Right cardiac atrium (tissue), 5 donors: ENCODE results near the gene ZSWIM3. TPM values are rescaled to one million over a fixed set of nuclear protein-coding genes. Genes with fewer than 3 reads are reported as not detected.

Experiments
- ATAC-seq, 2 donors: fragments of 200-7000 bp; cut with Tn5 transposase; one replicate each; pipeline versions ENCODE4 v1.8.0 to v1.9.1; 2020; ENCODE audit warnings: moderate library complexity in 2 of 2, mild to moderate bottlenecking in 1 of 2
- DNase-seq, 3 donors: peaks; one replicate each; pipeline ENCODE4 v3.0.0-alpha.2; 2020
- H3K27ac ChIP-seq: one replicate; pipeline ENCODE4 v1.5.1; 2013; ENCODE audit warnings: mild to moderate bottlenecking, low read length, control low read depth, moderate library complexity
- H3K27me3 ChIP-seq: one replicate; pipeline ENCODE4 v1.6.1; 2013; ENCODE audit not compliant: control insufficient read depth, insufficient read depth
- H3K4me1 ChIP-seq: one replicate; pipeline ENCODE4 v1.6.1; 2013; ENCODE audit warnings: low read length; ENCODE audit not compliant: control insufficient read depth, insufficient read depth
- H3K4me3 ChIP-seq: one replicate; pipeline ENCODE4 v1.5.1; 2013; ENCODE audit warnings: low read length, control low read depth
- H3K9me3 ChIP-seq: one replicate; pipeline ENCODE4 v1.6.1; 2013; ENCODE audit warnings: low read length; ENCODE audit not compliant: control insufficient read depth
- WGBS: extraction: QIAGEN DNeasy Blood & Tissue Kit; methylation state at CpG from one replicate; pipeline ENCODE4 v1.1.7; 2013; 5-methylcytosine and 5-hydroxymethylcytosine counted together
- intact Hi-C, 4 donors: fragments of 100-400 bp; cut with DNase I; formaldehyde crosslinking; loops; one replicate each; pipeline versions ENCODE4 v1.11.0 to v1.14.0; 2022 to 2023
- polyA plus RNA-seq: library from polyadenylated mRNA; stranded (reverse); fragments of 200-250 nt; gene quantifications from one replicate; pipeline ENCODE4 v1.2.3, GENCODE V29; 2013
- total RNA-seq, 4 donors: library from RNA; stranded (reverse); fragmentation: NEBNext Ultra II Directional; extraction: Animal tissue kit (Norgen Biotek cat#: 25700); gene quantifications; one replicate each; pipeline ENCODE4 v1.2.1, GENCODE V29; 2021
- donor health status: healthy with polysubstance abuse.
- donor health status: DM: no; HTN: yes; CAD: no.
- donor health status: DM: no; HTN: no; CAD: no.
- donor health status: DM: no; HTN: yes; CAD: no; lungs with severe emphysema.
- donor health status: DM: yes; HTN: yes; CAD: no.

Gene ZSWIM3
- total and polyA plus RNA-seq, 5 donors = 1.7 to 3.3 (median 2.3) TPM

DNA sequence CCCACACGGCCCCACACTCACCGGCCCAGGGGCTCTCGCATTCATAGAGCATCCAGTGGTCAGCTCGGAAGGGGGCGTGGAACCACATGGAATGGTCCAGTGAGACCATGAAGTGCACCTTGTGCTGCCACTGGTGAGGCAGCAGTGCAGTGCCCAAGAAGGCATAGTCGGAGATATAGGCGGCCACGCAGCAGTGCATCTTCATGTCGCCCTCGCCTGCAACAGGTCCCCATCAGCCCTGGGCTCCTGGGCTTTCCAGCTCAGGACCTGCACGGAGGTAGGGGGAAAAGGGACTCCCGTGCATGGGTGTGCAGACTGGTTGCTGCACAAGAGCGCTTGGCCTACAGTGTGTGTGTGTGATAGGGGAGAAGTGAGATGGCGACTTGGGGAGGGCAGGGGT lies 13.9 kb upstream of the ZSWIM3 start:
- intact Hi-C loops = no loop called here
- peak in 1 of 3 donors; percentile 48 for DNase-seq
- WGBS = 93% methylated on average over 14 of the region's 14 CpGs
- Histone ChIP-seq H3K9me3 (no peaks in the 10 kb centered on the region), H3K4me3 (no peak overlapping the region), H3K4me1 (peaks cover 4% of the 10 kb centered on the region), H3K27me3 (no peaks in the 10 kb centered on the region), H3K27ac (no peak overlapping the region)
- ATAC-seq = peak in 1 of 2 donors; percentile 21

DNA sequence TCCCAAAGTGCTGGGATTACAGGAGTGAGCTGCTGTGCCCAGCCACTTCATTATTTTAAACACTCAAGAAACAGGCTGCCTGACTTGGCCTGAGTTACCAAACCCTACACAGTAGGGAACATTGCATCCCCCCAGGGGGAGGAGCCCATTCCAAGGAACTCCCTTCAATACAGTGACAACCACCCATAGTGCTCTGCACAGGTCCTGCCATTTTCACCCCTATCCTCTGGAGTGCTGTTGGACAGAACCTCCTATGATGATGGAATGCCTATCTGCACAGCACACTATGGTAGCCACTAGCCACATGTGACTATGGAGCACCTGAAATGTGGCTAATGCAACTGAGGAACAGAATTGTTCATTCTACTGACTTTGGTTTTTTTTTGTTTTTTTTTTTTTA lies 12.0 kb upstream of the ZSWIM3 start:
- Histone ChIP-seq H3K27me3 (no peaks in the 10 kb centered on the region), H3K4me3 (no peak overlapping the region), H3K9me3 (no peaks in the 10 kb centered on the region), H3K4me1 (peaks cover 4% of the 10 kb centered on the region), H3K27ac (no peak overlapping the region)
- DNase-seq = no peak
- ATAC-seq = no peak
- intact Hi-C loops = no loop called here

DNA sequence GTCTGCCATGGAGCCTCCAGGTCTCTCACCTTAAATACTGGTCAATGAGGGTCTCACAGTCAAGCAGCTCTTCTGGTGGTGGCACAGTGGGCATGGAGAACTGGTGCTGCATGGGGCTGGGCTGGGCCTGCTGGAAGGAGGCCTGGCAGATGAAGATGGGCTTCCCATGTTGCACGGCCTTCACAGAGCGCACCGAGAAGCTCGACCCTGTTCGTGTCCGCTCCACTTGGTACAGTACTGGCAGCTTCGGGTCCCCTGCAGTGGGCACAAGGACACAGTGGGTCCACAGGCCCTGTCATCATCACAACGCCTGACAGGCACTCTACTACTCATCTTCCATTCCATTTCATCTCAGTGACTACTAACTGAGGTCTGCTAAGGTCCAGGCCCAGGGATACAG lies 9.0 kb upstream of the ZSWIM3 start:
- H3K4me1 ChIP-seq = no peaks in the 10 kb centered on the region
- intact Hi-C loops = no loop called here
- DNase-seq (peak in 1 of 3 donors; percentile 17), ATAC-seq (no peak)
- no peaks in the 10 kb centered on the region for H3K9me3 ChIP-seq
- H3K27me3 ChIP-seq = no peaks in the 10 kb centered on the region
- no peak overlapping the region for H3K4me3 ChIP-seq
- WGBS = 94% methylated on average over 8 of the region's 8 CpGs
- H3K27ac ChIP-seq = no peak overlapping the region

DNA sequence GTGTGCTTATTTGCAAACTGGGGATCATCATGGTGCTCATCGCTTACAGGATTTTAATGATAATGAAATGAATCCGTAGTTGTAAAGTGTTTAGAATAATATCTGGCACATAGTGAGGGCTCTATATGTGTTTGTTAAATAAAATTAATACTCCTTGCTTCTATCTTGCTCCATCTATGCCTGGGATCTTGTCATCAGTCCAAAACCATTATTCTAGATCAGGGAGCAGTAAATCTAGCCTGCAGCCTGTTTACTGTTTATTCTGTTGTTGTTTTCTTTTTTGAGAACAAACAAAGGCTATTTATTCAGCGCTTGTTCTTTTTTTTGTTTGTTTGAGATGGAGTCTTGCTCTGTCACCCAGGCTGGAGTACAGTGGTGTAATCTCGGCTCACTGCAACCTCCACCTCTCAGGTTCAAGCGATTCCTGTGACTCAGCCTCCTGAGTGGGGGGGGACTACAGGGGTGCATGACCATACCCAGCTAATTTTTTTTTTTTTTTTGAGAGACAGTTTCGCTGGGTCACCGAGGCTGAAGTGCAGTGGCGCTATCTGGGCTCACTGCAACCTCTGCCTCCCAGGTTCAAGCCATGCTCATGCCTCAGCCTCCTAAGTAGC lies 8.3 kb upstream of the ZSWIM3 start:
- Histone ChIP-seq H3K9me3 (no peaks in the 10 kb centered on the region), H3K27me3 (no peaks in the 10 kb centered on the region), H3K27ac (no peak overlapping the region), H3K4me1 (no peaks in the 10 kb centered on the region), H3K4me3 (no peak overlapping the region)
- intact Hi-C loops = no loop called here
- 88% methylated on average over 8 of the region's 8 CpGs for WGBS
- peak in 1 of 3 donors; percentile 30 for DNase-seq
- no peak for ATAC-seq

DNA sequence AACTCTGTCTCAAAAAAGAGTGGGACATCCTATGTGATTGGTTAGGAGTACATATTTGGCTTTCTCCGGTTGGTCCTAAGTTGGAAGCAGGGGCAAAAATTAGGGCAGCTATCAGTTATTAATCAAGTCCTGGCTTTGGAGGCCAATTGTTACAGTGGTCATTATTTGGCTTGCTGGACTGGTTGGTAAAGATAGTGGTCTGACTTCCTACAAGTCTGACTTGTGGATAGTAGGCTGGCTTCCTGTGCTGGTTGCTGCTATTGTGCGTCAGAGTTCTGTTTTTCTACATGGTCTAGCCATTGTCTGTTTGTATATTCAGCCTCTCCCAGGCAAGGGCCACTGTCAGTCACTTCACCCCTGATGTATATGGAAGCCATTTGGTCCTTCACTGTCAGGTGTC lies 7.2 kb upstream of the ZSWIM3 start:
- no peaks in the 10 kb centered on the region for H3K9me3 ChIP-seq
- peaks cover 2% of the 10 kb centered on the region for H3K4me1 ChIP-seq
- no peaks in the 10 kb centered on the region for H3K27me3 ChIP-seq
- no peak overlapping the region for H3K4me3 ChIP-seq
- DNase-seq (no peak), ATAC-seq (no peak)
- 96% methylated on average over 2 of the region's 2 CpGs for WGBS
- intact Hi-C loops = no loop called here
- H3K27ac ChIP-seq = no peak overlapping the region

DNA sequence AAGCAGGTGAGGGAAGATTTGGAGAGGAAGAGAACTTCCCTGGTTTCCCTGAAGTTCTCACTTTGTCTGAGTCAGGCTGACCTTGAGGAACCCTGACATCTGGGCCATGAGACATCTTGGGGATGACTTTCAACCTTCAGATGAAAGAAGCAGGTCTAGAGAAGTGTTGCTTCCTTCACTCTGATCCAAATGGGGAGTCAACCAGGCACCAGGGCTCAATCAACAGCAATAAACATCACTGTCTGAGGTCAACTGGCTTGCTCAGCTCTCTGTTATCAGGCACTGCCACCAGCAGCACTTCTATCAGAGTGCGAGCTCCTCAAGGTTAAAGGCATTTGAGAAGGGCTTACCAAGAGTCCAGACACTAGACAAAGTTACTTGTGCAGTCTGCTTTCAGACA lies 6.5 kb upstream of the ZSWIM3 start:
- Histone ChIP-seq H3K27ac (peak overlapping the region; percentile 66), H3K4me1 (peaks cover 5% of the 10 kb centered on the region), H3K4me3 (no peak overlapping the region), H3K27me3 (no peaks in the 10 kb centered on the region), H3K9me3 (no peaks in the 10 kb centered on the region)
- WGBS = 71% methylated on average over 1 of the region's 1 CpG
- peak in 1 of 3 donors; percentile 13 for DNase-seq
- ATAC-seq = no peak
- intact Hi-C loops = no loop called here

DNA sequence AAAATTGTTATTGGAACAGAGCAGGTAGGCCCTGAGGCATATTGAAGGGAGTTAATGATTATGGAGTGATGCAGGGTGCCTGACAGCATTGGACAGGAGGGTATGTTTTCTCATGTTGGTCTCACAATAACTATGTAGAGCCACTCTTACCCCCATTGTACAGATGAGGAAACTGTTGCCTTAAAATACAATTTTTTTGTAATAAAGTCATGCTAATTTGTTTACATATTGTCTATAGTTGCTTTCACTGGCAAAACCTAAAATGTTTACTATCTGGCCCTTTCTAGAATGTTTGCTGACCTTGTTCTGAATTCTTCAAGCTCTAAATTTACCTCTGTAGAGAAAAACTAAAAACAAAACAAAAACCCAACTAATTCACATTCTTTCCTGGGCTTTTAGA lies 5.9 kb upstream of the ZSWIM3 start:
- ATAC-seq (no peak), DNase-seq (no peak)
- Histone ChIP-seq H3K4me1 (peaks cover 6% of the 10 kb centered on the region), H3K27ac (no peak overlapping the region), H3K27me3 (no peaks in the 10 kb centered on the region), H3K4me3 (no peak overlapping the region), H3K9me3 (no peaks in the 10 kb centered on the region)
- intact Hi-C loops = no loop called here

DNA sequence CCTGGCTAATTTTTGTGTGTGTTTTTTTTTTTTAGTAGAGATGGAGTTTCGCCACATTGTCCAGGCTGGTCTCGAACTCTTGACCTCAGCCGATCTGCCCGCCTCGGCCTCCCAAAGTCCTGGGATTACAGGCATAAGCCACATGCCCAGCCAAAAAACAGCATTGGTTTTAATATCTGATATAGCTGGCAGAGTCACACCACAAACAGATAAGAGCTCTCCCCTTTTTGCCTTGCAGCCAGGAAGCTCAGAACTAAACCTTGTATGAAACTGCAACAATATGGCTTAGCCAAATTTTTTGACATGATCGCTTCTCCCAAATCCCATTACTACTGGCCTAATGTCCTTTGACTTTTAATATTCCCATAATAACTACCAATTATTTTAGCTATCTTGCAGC lies 5.1 kb upstream of the ZSWIM3 start:
- H3K27me3 ChIP-seq = no peaks in the 10 kb centered on the region
- no peak overlapping the region for H3K27ac ChIP-seq
- WGBS = 95% methylated on average over 6 of the region's 6 CpGs
- no peaks in the 10 kb centered on the region for H3K9me3 ChIP-seq
- intact Hi-C loops = no loop called here
- H3K4me1 ChIP-seq = peaks cover 6% of the 10 kb centered on the region
- ATAC-seq = no peak
- DNase-seq = peak in 1 of 3 donors; percentile 25
- no peak overlapping the region for H3K4me3 ChIP-seq

DNA sequence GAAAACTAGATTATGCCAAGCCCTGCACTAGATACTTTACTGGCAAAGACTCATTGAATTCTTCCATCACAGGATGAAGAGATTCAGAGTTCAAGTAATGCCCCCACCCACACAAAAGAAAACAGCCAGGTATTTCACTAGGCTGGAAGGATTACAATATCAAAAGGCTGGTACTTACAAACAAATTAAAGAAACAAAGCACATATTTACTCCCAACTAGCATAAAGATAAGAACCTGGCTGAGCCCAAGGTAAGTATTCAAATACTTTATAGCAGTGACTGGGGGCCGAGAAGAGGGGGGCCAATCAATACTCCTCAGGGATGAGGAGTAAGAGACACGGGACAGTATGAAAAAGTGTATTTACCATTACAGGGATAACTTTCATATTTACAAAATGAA lies 3.9 kb upstream of the ZSWIM3 start:
- H3K27ac ChIP-seq = no peak overlapping the region
- no peaks in the 10 kb centered on the region for H3K9me3 ChIP-seq
- intact Hi-C loops = no loop called here
- H3K4me1 ChIP-seq = peaks cover 11% of the 10 kb centered on the region
- DNase-seq (no peak), ATAC-seq (no peak)
- no peaks in the 10 kb centered on the region for H3K27me3 ChIP-seq
- 79% methylated on average over 2 of the region's 2 CpGs for WGBS
- no peak overlapping the region for H3K4me3 ChIP-seq

DNA sequence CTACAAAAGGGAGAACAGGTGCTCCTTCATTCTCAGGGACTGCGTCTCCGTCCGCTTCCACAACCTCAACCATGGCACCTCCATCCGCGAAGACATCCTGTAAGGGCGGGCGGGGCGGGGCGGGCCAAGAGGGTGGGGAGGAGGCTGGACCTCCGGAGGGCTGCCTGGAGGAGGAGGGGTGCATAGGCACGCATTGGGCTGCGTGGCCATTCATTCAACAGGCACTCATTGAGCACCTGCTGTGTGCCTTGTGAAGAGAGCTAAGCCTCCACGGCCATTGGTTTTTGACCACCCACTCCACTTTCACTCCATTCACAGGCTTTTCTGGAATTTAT lies 435 bp downstream of the ZSWIM3 start:
- Histone ChIP-seq H3K9me3 (no peaks in the 10 kb centered on the region), H3K27me3 (no peaks in the 10 kb centered on the region), H3K4me3 (peak overlapping the region; percentile 90), H3K27ac (peak overlapping the region; percentile 93), H3K4me1 (peaks cover 11% of the 10 kb centered on the region)
- intact Hi-C loops = no loop called here
- DNase-seq = no peak
- peak in 1 of 2 donors; percentile 38 for ATAC-seq
- WGBS = 7% methylated on average over 13 of the region's 13 CpGs

DNA sequence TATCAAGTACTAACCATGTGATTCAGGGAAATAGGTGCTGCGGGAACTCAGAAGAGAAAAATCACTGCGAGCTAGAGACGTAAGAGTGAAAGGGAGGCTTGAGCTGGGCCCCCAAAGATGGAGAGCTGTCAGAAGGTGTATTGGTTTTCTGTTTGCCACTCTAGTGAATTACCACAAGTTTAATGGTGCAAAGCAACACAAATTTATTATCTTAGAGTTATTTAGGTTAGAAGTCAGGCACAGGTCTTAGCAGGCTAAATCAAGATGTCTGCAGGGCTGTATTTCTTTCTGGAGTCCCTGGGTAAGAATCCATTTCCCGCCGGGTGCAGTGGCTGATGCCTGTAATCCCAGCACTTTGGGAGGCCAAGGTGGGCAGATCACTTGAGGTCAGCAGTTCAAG lies 2.5 kb downstream of the ZSWIM3 start:
- no peaks in the 10 kb centered on the region for H3K9me3 ChIP-seq
- H3K4me3 ChIP-seq = no peak overlapping the region
- no peak overlapping the region for H3K27ac ChIP-seq
- 95% methylated on average over 5 of the region's 5 CpGs for WGBS
- DNase-seq (no peak), ATAC-seq (no peak)
- intact Hi-C loops = no loop called here
- no peaks in the 10 kb centered on the region for H3K27me3 ChIP-seq
- peaks cover 11% of the 10 kb centered on the region for H3K4me1 ChIP-seq

DNA sequence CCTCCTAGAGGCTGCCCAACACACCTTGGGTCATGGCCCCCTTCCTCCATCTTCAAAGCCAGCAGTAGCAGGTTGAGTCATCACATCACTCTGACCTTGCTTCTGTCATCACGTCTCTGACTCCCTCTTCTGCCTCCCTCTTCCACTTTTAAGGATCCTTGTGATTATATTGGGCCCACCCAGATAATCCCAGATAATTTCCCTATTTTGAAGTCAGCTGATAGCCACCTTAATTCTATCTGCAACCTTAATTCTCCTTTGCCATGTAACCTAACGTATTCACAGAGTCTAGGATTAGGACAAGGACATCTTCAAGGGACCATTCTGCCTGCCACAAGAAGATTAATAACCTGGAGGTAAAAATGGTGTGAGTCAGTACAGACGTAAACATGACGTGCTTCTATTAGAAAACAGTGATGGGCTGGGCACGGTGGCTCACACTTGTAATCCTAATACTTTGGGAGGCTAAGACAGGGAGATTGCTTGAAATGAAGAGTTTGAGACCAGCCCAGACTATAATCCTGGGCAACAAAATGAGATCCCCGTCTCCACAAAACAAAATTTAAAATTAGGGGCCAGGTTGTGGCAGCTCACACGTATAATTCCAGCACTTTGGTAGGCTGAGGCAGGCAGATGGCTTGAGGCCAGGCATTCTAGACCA lies 3.3 kb downstream of the ZSWIM3 start:
- Histone ChIP-seq H3K4me1 (peaks cover 9% of the 10 kb centered on the region), H3K4me3 (no peak overlapping the region), H3K27ac (no peak overlapping the region), H3K27me3 (no peaks in the 10 kb centered on the region), H3K9me3 (no peaks in the 10 kb centered on the region)
- intact Hi-C loops = no loop called here
- DNase-seq (no peak), ATAC-seq (no peak)
- 76% methylated on average over 7 of the region's 7 CpGs for WGBS
